EH (cell line): Measurements from ENCODE around the gene CD6.

ENCODE experiments used
- DNase-seq: peaks from one replicate; pipeline ENCODE4 v3.0.0-alpha.2; 2015; ENCODE audit warnings: low read depth

Gene CD6

GRCh38 chr11:61008971-61009370 is 37.5 kb downstream of the CD6 start:
- no peak for DNase-seq

- DNase-seq: no peak
Observed at GRCh38 chr11:61009392-61010275, 38.2 kb downstream of the CD6 start.

- DNase-seq: no peak
Observed at GRCh38 chr11:61010466-61011228, 39.2 kb downstream of the CD6 start.

- DNase-seq: no peak
Observed at GRCh38 chr11:61011229-61011870, 39.9 kb downstream of the CD6 start.

- peak; percentile 3 for DNase-seq
Observed at GRCh38 chr11:61011950-61012736, 40.7 kb downstream of the CD6 start.

- no peak for DNase-seq
Observed at GRCh38 chr11:61012737-61013215, 41.3 kb downstream of the CD6 start.

GRCh38 chr11:61018059-61018458 is 46.6 kb downstream of the CD6 start:
- no peak for DNase-seq

GRCh38 chr11:61019037-61019831 is 47.8 kb downstream of the CD6 start:
- DNase-seq: no peak

- no peak for DNase-seq
Observed at GRCh38 chr11:61019832-61020405, 48.4 kb downstream of the CD6 start.

GRCh38 chr11:61020551-61021235 is 49.2 kb downstream of the CD6 start:
- no peak for DNase-seq

- DNase-seq: no peak
Observed at GRCh38 chr11:61021661-61022212, 50.3 kb downstream of the CD6 start.

GRCh38 chr11:61022311-61023085 is 51.0 kb downstream of the CD6 start:
- no peak for DNase-seq

- DNase-seq: no peak
Observed at GRCh38 chr11:61023086-61023965, 51.8 kb downstream of the CD6 start.

GRCh38 chr11:61023966-61024295 is 52.5 kb downstream of the CD6 start:
- DNase-seq: no peak

- DNase-seq: no peak
Observed at GRCh38 chr11:61024938-61025820, 53.7 kb downstream of the CD6 start.

- DNase-seq: no peak
Observed at GRCh38 chr11:61025821-61026120, 54.3 kb downstream of the CD6 start.
